ENCODE results near the gene TP53BP1. TPM values are rescaled to one million over a fixed set of nuclear protein-coding genes. Genes with fewer than 3 reads are reported as not detected.

The TP53BP1 gene
- total and polyA plus RNA-seq, 2 of the 13 experiments (the other 11 are each of a cell fraction or from before 2014, with no cell fraction given) = 17.1 to 17.4 TPM

DNA sequence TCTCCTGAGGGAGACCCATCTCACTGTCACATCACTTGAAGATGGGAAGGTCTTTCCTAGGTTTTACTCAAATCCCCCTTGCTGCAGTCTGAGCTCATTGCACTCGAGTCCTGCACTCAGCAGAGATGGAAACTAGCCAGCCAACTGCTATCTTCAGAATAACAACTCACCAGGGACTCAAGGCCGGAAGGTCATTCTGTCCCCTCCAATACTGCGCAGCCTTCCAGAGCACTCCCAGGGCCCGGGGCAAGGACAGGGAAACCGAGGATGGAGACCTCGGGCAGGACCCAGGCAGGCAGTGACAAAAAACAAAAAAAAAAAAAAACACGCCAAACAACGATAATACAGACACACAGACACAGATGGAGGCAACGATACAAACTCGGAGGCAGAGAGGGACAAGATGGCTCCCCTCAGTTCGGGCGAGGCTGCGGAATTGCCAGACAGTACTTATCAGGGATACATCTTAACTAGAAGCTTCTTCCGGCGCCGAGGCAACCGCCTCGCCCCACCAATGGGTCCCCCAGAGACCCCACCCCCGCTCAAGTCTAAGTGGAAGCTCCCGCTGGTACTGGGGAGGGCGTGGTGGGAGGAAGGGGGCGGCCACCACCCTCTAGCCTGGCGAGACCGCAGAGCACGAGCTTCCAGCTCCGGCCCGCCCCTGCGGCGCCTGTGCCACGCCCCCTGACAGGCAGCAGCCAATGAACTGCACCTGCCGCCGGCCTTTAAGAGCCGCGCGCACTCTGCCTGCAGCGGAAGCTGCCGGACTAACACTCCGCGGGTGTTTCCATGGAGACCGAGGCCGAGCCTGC lies 17.4 kb upstream of the TP53BP1 start (continued):
- TF ChIP-seq ZNF710 (CRISPR knock-in tag; IDR thresholded peaks at IDR 0.05; ENCODE audit: borderline replicate concordance) (peak; percentile 46; the same call in 1 of the 2 replicates), REPIN1 (CRISPR knock-in tag; IDR thresholded peaks at IDR 0.05; ENCODE audit: borderline replicate concordance, low read depth) (peak; percentile 31; the same call in 1 of the 2 replicates), AKNA (CRISPR knock-in tag; IDR thresholded peaks at IDR 0.05; ENCODE audit: borderline replicate concordance) (no peak), ZNF350 (CRISPR knock-in tag; IDR thresholded peaks at IDR 0.05; ENCODE audit: borderline replicate concordance, low read depth) (peak; percentile 56; the same call in 1 of the 2 replicates), SNAPC2 (CRISPR knock-in tag; IDR thresholded peaks at IDR 0.05) (0 out of 2 replicates have a peak, but pooled peaks have one; percentile 70), LCORL (IDR thresholded peaks at IDR 0.05) (no peak), LCORL (CRISPR knock-in tag; IDR thresholded peaks at IDR 0.05) (0 out of 2 replicates have a peak, but pooled peaks have one; percentile 17), DMAP1 (CRISPR knock-in tag; IDR thresholded peaks at IDR 0.05) (peak; percentile 61; the same call in 1 of the 2 replicates), ZNF343 (CRISPR knock-in tag; IDR thresholded peaks at IDR 0.05) (no peak), ERF (CRISPR knock-in tag; IDR thresholded peaks at IDR 0.05) (peak; percentile 36; the same call in 1 of the 2 replicates), NFRKB (IDR thresholded peaks at IDR 0.05) (no peak), ZNF451 (CRISPR knock-in tag; IDR thresholded peaks at IDR 0.05) (0 out of 2 replicates have a peak, but pooled peaks have one; percentile 16), ZNF790 (CRISPR knock-in tag; IDR thresholded peaks at IDR 0.05; ENCODE audit: borderline replicate concordance) (no peak), E2F5 (CRISPR knock-in tag; conservative IDR thresholded peaks at IDR 0.05) (peak; percentile 59; the same call in 1 of the 2 replicates), STAT6 (CRISPR knock-in tag; IDR thresholded peaks at IDR 0.05; ENCODE audit: borderline replicate concordance) (peak; percentile 41; the same call in 1 of the 2 replicates)
- TF ChIP-seq, protein P1, sequence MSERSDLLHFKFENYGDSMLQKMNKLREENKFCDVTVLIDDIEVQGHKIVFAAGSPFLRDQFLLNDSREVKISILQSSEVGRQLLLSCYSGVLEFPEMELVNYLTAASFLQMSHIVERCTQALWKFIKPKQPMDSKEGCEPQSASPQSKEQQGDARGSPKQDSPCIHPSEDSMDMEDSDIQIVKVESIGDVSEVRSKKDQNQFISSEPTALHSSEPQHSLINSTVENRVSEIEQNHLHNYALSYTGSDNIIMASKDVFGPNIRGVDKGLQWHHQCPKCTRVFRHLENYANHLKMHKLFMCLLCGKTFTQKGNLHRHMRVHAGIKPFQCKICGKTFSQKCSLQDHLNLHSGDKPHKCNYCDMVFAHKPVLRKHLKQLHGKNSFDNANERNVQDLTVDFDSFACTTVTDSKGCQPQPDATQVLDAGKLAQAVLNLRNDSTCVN (CRISPR knock-in tag; IDR thresholded peaks at IDR 0.05; ENCODE audit: borderline replicate concordance) = no peak

Measured in HepG2 (cell line).